Measurements from ENCODE around the gene CDK5RAP2.
A peak's percentile ranks its signal among the peaks of the same experiment; 100 is the strongest.
"Not testable (repeated sequence)": the region's sequence is repeated elsewhere in the genome, so short reads cannot be mapped to it uniquely, and the experiment has no call there.

CDK5RAP2 gene

DNA sequence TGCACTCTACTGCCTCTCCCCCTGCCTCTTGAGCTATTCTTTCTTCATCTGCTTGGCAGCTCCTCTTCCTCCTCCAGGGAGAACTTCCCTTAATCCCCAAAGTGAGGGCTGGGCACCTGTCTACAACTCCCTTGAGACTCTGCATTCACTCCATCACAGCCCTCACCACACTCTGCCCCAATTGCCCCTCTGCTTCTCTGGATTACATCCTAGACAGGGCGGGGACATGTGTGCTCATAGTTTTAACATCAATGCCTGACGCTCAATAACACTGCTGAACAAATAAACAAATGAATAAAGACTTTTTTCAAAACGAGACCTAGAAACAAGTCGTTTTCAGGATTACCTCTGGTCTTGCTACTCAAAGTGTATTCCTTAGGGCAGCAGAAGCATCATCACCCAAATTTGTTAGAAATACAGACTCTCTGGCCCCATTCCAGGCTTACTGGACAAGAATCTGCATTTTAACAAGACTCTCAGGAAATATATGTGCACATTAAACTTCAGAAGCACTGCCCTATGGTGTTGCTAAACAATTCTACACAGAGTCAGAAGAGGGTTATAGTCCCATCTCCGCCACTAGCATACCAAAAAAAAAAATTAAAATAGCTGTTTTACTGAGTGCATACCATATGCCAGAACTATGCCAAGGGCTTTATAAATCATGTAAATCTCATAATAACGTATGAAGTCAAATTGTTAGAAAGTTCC lies 115.6 kb downstream of the CDK5RAP2 start:
- no peak for DNase-seq

DNA sequence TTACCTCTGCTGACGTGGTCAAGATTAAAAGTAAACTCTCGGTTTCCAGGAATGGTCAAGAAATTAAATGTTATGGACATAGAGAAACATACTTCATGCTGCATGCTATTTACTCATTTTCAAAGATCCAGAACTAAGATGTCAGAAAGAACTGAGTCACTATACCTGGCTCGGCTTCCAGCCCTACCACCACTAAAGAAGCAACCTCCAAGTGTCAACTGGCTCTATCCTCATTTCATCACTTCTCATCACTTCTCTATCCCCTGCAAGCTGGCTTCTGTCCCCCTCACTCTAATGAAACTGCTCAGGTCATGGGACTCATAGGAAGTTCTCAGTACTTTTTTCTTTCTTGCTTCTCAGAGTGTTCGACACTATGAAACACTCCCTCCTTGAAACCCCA lies 116.2 kb downstream of the CDK5RAP2 start:
- no peak for DNase-seq

DNA sequence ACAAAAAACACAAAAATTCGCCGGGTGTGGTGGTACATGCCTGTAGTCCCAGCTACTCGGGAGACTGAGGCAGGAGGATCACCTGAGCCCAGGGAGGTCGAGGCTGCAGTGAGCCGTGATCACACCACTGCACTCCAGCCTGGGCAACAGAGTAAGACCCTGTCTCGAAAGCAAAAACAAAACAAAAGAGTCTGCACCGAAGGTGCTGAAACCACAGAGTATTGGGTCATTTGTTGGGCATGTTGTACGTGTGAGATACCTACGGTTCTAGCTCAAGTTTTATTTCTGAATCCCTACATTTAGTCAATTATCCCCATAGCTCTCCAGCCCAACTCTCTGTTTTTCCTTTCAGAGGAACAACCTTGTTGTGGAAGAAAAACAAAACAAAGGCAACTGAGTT lies 118.3 kb downstream of the CDK5RAP2 start:
- DNase-seq = not testable (repeated sequence)

DNA sequence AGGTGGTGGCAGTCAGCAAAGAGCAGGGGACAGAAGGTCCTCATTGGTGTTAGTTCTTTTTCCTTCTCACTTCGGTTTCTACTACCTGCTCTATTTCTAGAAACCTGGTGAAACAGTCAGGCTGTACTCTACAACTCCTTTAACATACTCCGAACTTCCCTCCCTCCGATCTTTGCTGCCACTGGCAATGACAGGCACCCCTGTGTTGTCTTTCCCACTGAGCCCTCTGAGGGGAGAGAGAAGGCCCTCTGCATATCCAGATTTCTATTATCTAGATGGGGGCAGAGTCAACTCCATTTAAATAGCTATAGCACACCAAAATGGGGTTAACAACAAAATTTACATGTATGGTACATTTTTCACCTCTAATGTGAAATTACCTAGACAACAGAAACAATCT lies 123.7 kb downstream of the CDK5RAP2 start:
- DNase-seq = no peak

DNA sequence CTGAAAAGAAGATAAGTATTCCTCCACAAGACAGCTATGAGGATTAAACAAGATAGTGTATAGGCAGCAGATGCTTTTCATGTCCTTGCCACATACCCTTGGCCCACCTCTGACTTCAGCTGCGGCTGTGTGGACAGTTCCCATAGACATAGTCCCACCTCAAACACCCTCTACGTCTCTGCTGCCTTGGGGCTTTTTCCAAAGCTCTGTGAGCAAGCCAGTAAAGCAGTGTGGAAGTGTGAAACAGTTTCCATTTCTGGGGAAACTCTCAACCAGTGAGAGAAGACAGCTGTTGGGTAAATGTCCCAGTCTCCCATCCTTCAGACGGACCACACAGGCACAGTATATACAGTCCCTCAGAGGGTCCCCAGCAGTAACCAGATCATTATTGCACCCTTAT lies 125.5 kb downstream of the CDK5RAP2 start:
- DNase-seq = no peak

DNA sequence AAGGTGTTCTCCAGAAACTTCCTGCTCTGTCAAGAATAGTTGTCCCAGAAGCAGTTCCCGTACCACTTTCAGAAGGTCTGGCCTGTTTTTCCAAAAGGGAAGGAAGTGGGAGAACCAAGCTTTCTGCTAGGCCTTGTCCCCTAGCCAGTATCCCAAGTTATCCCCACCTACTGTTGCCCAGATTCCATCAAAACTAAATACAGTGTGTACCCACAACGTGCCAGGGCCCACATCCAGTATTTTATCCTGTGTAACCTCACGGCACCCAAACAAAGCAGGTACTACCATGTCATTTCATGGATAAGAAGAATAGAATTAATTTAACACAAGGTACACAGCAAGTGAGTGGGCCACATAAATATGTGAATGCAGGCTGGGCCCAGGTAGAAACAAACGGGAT lies 126.2 kb downstream of the CDK5RAP2 start:
- no peak for DNase-seq

DNA sequence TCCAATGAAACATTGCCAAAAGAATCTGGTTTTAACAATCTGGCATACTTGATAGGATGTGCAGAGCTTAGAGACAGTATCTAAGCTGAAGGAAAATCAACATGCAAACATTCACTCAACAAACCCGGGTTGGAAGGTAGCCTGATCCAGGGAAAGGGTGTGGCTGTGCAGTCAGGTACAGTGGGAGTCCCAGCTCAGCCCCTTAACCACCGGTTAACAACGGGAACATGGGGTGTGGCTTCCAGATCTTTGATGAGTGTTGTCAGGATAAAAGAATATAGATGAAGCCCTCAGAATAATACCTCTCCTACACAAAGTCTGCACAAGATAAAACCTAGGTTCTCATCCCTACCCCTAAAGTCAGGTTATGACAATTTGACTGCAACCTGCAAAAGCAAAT lies 127.3 kb downstream of the CDK5RAP2 start:
- no peak for DNase-seq

DNA sequence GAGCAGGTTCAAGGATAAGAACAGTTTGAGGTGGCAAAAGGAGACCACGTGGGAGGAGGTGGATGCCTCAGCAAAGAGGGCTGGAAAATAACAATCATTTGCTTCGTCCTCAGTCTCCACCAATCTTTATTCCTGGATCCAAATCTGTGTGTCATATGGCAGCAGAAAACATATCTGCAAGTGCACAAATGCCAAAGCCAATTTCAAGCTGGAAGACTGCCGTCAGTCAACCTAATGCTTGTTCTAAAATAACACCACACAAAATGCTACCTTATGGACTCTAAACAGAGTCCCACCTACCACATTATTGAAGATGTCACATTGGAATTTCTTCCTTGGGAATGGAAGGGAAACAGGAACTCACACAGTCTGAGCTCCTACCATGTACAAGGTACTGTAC lies 129.1 kb downstream of the CDK5RAP2 start:
- no peak for DNase-seq

DNA sequence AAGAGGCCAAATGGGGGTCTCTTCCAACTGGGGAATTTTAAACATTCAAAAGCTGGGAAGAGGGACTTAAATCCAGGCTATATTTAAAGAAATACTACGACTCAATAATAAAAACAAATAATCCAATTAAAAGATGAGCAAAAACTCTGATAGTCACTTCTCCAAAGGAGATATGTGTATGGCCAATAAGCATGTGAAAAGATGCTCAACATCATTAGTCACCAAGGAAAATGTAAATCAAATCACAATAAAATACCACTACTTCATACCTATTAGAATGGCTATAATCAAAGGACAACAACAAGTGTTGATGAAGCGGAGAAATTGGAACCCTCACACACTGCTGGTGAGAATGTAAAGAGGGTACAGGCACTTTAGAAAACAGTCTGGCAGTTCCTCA lies 130.4 kb downstream of the CDK5RAP2 start:
- DNase-seq = no peak

DNA sequence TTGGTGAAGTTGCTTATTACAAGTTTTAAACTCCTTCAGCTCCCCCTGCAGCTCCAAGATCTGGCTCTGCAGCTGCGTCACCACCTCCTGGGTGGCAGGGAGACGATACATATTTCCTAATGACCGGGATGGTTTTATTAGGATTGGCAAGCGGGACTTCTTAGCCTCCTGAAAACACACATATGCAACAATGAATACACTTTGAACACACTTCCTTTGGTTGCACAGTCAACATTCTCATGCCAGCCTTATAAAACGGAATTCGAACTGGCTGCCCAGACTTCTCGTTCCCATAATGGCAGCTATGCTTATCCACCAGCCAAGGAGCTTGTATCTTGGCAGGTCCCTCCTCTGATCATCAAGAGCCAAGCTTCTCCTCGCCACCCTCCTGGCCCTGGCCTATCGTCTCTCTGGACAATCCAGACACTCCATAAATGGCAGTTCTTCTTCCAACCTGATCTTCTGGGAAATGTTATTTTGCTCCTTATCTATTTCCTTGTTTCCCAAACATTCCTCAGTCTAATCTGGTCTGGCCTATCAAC lies 131.9 kb downstream of the CDK5RAP2 start:
- DNase-seq = no peak

DNA sequence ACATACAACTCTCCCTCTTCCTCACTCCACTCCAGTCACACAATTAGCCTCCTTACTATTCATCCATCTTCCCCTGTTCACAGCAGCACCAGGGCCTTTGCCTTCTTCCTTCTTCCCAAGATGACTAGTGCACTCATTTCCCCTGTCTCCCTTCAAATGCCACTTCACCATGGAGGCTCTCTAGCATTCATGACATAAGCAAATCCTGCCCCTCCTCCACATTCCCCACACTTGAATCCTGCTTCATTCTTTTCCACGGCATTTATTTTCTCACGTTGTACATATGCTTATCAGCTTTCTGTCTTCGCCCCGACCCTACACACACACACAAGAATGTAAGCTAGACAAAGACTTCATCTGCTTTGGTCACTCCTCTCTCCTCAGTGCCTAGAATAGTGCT lies 133.3 kb downstream of the CDK5RAP2 start:
- no peak for DNase-seq

DNA sequence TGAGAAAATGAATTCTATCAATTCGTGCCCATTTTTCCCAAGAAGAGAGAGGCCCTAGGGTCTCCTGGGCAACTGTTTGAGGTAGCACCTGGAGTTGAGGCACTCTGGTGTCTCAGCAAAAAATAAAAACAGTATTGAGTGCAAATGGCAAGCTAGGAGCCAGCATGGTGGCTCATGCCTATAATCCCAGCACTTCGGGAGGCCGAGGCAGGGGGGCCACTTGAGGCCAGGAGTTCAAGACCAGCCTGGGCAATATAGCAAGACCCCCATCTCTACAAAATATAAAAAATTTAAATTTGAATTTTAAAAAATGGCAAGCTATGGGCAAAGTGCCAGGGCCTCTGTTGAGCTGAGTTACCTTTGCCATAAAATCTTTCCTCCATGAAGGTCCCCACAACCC lies 136.0 kb downstream of the CDK5RAP2 start:
- DNase-seq = no peak

DNA sequence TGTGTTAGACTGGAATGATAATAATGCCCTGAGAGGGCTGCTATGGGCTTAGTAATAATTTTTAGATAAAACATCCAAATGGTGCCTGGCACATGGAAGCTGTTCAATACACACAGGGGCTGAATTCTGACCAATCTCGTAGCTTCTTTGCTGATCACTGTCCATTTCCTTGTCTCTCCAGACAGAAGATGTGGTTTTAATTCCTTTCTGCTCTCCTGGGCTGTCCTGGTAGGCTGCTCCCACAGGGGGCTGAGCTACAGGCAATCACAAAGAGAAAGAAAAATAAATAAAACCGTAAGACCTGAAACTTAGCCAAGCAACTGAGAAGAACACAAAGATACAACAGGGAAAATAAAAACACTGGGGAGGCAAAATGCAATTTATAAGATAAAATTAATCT lies 136.5 kb downstream of the CDK5RAP2 start:
- DNase-seq = no peak

DNA sequence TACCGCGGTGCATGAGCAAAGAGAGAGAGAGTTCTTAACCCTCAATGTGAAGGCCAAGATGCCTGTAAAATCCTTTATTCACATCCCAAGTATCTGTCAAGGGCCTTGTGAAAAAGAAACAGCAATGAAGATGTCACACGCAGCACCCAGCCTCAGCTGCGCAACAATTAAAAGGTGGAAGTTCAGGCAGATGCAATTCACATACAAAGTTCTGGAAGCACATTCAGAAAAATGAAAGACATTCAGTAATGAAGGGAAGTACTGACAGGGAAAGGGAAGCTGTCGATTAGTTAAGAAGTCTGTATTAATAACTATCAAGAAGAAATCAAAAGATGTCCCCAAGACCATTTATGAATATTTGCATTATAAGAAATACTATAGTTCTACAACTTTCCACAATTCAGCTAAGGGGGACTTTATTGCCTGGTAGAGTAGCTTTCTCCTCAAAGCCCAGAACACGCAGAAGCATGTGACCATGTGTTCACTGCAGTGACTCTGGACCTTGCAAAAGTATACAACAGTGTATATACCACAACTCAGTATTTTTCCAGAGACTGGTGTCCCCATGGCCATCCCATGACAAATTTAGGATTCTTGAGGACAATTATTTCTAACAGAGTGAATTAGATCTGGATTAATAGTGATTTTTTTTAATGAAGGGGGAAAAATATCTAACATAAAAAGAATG lies 137.5 kb downstream of the CDK5RAP2 start:
- DNase-seq = no peak

DNA sequence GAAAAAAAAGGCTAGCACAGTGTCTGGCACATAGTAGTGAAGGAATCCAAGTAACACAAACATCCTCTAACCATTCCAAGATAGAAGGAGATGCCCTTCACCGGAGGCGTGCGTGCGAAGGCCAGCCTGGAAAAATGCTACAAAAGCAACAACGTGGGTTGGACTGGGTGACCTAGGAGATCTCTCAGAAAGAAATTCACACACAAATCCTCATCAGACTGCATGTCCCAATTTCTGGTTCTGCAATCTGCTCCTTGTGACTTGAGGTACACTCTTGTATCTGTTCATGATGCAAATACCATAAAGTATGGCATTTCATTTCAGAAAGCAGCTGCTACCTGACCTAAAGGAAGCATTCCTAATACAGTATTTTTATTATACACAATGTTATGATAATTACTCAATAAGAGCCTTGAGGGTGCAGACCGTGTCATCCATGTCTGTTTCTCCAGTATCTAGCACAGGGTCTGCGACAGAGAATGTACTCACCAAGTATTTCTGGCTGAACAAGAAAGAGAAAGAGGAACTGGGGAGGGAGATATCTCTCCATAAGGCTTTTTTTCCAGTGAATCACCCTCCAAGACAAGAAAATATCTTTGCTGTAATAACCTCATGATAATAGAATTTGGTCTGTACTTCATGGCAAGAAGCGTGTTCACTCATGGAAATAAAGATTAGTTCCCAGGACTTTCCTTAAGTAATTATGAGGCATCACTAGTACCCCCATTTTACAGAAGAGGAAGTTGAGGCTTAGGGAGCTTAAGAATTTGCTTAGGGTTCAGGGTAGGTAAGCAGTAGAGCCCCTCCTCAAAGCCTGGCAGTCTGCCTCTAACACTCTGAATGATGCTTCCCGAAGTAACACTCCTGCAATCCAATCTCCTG lies 138.3 kb downstream of the CDK5RAP2 start:
- no peak for DNase-seq

DNA sequence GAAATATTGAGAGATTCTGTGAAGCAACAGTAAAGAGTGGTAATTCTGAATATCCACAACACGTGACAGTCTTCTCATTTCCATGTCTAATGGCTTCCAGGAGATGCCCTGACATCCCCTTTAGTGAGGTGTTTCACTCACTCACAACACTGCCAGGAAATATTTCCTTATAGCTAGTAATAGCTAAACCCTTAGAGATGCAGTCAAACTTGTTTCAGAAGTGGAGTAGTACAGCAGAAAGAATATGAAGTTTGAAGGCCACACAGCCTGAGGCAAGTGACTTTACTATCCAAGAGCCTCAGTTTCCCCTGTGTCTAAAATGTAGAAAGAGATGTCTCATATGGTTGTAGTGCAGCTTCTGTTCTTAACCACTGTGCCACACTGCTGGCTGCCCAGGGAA lies 139.2 kb downstream of the CDK5RAP2 start:
- DNase-seq = no peak

DNA sequence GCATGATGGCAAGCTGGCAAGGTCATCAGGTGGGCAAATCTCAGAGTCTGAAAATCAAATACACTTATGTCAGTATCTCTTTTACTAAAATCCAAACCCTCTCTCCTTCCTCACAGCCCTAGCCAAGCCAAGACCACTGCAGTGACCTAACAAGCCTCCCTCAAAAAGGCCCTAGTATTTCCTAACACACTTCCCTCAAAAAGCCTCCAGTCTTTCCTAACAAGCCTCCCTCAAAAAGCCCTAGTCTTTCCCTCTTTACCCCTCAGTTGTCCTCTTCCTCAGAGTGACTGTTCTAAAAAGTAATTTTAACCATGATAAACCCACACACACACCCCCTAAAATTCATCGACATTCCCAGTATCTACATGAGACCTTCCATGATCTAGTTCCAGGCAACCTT lies 140.0 kb downstream of the CDK5RAP2 start:
- no peak for DNase-seq

DNA sequence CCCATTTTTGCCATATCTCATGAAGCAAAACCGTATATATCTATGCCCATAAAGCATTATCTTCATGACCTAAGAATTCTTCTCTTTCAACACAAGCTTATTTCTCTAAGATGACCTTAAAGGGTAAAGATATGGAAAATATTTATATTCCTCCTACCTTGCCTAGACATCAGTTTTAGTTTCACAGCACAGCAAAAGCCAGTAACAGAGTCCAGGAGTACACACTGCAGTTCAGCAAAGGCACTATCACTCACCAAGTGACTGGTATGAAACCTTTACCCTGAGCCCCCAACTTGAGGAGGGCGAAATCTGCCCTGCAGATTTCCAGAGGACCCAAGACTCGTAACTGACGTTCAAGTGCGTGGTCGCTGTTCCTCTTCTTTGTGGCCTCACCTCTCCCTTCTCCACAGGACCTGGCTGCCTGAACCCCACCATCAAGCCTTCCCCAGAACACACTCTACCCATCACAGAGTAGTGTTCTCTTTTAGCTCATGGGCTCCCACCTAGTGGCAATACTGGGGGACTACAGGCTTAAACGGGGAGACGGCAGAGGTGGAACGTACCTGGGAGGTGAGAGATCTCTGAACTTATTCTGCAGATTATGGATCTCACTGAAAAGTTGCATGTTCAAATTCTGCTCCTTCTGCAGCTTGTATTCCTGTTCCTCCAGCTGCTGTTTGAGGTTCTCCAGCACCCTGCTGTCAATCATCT lies 141.0 kb downstream of the CDK5RAP2 start:
- DNase-seq = peak; percentile 19

DNA sequence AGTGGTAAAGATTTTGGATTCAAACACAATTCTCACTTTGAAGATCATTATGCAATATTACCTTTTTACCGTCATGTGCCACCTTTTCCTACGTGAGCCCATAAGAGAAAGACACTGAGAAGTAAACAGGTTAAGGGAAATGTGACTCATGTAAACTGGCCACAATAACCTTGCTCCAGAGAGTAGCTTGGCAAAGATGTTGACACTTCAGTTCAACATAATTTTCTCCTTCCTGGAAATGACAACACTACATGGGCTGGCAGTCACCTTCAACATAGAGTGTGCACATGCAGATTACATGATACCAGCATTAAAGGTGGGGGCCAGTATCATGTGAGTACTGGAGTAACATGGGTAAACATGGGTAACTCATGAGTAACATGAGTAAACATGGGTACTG lies 141.9 kb downstream of the CDK5RAP2 start:
- no peak for DNase-seq

DNA sequence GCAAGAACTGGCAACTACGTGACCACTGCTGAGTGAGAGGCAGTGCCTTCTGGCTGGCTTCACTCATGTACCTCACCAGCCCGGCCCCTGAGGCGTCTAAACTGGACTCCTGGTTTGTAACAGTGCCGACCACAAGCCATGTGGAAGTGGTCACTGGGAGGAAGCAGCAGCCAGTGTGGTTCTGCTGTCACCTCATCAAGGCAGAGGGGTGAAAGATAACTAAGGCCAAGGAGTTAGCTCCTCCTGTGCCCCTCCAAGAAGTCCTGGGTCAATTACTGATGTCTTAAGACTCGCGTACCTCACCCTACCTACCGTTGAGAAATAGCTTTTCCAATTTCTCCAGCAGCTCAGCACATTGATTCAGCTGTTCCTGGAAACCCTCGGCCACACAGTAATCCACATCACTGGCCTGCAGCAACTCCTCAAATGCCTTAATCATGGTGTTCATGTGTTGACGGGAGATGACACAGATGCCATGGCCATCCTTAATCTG lies 142.9 kb downstream of the CDK5RAP2 start:
- no peak for DNase-seq

DNA sequence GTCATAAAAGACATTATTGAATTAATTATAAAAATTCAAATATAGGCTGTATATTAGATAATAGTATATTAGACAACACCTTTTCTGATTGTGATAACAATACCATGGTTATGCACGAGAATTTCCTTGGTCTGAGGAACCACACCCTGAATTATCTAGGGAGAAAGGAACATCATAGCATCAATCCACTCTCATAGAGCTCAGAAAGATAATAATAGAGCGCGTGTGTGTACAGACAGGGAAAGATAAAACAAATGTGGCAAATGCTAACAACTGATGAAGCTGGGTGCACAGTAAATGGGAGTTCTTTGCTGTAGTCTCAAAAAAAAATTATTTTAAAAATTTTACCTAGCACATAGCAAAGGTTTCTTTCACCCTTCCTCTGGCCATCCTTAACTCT lies 143.5 kb downstream of the CDK5RAP2 start:
- no peak for DNase-seq

DNA sequence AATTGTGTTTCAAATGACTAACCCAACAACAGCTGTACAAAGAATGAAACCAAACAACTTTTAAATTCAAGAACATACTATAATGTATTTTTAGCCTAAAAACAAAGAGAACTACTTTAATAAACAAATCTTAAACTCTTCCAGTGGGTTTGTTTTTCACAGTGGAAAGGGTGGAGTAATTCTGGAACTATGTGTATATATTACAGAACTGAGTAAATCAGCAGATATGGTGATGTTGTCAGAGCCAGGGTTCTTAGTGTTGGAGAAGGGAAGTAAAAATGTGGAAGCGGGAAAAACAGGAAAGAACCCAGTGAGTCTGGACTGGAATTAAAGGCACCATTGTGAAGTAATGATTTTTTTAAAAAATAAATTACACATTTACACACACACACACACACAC lies 144.9 kb downstream of the CDK5RAP2 start:
- no peak for DNase-seq

DNA sequence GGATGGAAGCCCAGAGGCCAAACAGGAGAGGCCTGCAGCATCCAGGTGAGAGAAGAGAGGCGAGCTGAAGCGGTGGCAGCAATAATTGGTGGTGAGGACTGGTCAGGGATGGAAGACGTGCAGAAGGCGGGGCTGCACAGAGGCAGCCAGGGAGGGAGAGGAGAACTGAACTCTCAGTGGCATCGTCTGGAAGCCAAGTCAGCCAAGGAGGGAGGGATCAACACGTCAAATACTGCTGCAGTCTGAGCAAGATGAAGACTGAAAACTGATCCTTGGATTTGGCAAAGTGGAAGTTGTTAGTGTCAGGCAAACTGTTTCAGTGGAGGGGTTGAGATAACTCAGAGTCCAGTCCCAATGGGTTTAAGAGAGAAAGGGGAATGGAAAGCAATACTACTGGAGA lies 145.4 kb downstream of the CDK5RAP2 start:
- no peak for DNase-seq
